ENCODE measurements around the gene TMEM190. TPM values are rescaled to one million over a fixed set of nuclear protein-coding genes. Genes with fewer than 3 reads are reported as not detected.

The TMEM190 gene
- total RNA-seq, 1 donor from 2014 or later = not detected

- Mint-ChIP-seq H3K27ac (ENCODE audit: unreplicated experiment) (peak overlapping the region; percentile 64), H3K4me1 (ENCODE audit: unreplicated experiment) (peaks cover 42% of the 10 kb centered on the region), H3K36me3 (ENCODE audit: unreplicated experiment) (peaks cover 8% of the 10 kb centered on the region), H3K4me3 (ENCODE audit: unreplicated experiment) (no peak overlapping the region), H3K9me3 (ENCODE audit: unreplicated experiment) (no peaks in the 10 kb centered on the region), H3K27me3 (ENCODE audit: unreplicated experiment) (no peaks in the 10 kb centered on the region)
- TF ChIP-seq CTCF (IDR thresholded peaks at IDR 0.05) = no peak
- no peak for DNase-seq (ENCODE audit: extremely low spot score, unreplicated experiment)
These were observed 32.2 kb upstream of the TMEM190 start for GRCh38 chr19:55344444-55344843.

GRCh38 chr19:55345101-55345817 is 31.4 kb upstream of the TMEM190 start:
- no peaks in the 10 kb centered on the region for H3K9me3 Mint-ChIP-seq (ENCODE audit: unreplicated experiment)
- TF ChIP-seq CTCF (IDR thresholded peaks at IDR 0.05) = no peak
- peaks cover 8% of the 10 kb centered on the region for H3K36me3 Mint-ChIP-seq (ENCODE audit: unreplicated experiment)
- H3K27ac Mint-ChIP-seq (ENCODE audit: unreplicated experiment) = peak overlapping the region; percentile 64
- H3K4me1 Mint-ChIP-seq (ENCODE audit: unreplicated experiment) = peaks cover 39% of the 10 kb centered on the region
- H3K27me3 Mint-ChIP-seq (ENCODE audit: unreplicated experiment) = no peaks in the 10 kb centered on the region
- H3K4me3 Mint-ChIP-seq (ENCODE audit: unreplicated experiment) = no peak overlapping the region
- no peak for DNase-seq (ENCODE audit: extremely low spot score, unreplicated experiment)

GRCh38 chr19:55345818-55346724 is 30.6 kb upstream of the TMEM190 start:
- Mint-ChIP-seq H3K27me3 (ENCODE audit: unreplicated experiment) (peaks cover under 1% of the 10 kb centered on the region), H3K4me1 (ENCODE audit: unreplicated experiment) (peaks cover 31% of the 10 kb centered on the region), H3K9me3 (ENCODE audit: unreplicated experiment) (no peaks in the 10 kb centered on the region), H3K36me3 (ENCODE audit: unreplicated experiment) (peaks cover 8% of the 10 kb centered on the region), H3K4me3 (ENCODE audit: unreplicated experiment) (no peak overlapping the region), H3K27ac (ENCODE audit: unreplicated experiment) (peak overlapping the region; percentile 41)
- TF ChIP-seq CTCF (IDR thresholded peaks at IDR 0.05) = no peak
- DNase-seq (ENCODE audit: extremely low spot score, unreplicated experiment) = no peak

- DNase-seq (ENCODE audit: extremely low spot score, unreplicated experiment) = no peak
- Mint-ChIP-seq H3K36me3 (ENCODE audit: unreplicated experiment) (peaks cover 8% of the 10 kb centered on the region), H3K9me3 (ENCODE audit: unreplicated experiment) (no peaks in the 10 kb centered on the region), H3K4me3 (ENCODE audit: unreplicated experiment) (no peak overlapping the region), H3K27me3 (ENCODE audit: unreplicated experiment) (peaks cover 7% of the 10 kb centered on the region), H3K27ac (ENCODE audit: unreplicated experiment) (no peak overlapping the region), H3K4me1 (ENCODE audit: unreplicated experiment) (peaks cover 27% of the 10 kb centered on the region)
- no peak for TF ChIP-seq CTCF (IDR thresholded peaks at IDR 0.05)
These were observed 29.7 kb upstream of the TMEM190 start for GRCh38 chr19:55346725-55347441.
